Measurements from ENCODE around the gene TFDP1. TPM values are rescaled to one million over a fixed set of nuclear protein-coding genes. Genes with fewer than 3 reads are reported as not detected.

Gene TFDP1
- total RNA-seq, 1 experiment from 2014 or later: 31.4 TPM

- intact Hi-C loops (cut with micrococcal nuclease; ENCODE audit: unreplicated experiment): no loop called here
- no peak for DNase-seq
- CTCF ChIA-PET: no interaction called here
- Mint-ChIP-seq H3K9me3 (ENCODE audit: low read depth, unreplicated experiment) (no peaks in the 10 kb centered on the region), H3K4me3 (ENCODE audit: low read depth, unreplicated experiment) (no peak overlapping the region), H3K36me3 (ENCODE audit: insufficient read depth, unreplicated experiment) (peaks cover 4% of the 10 kb centered on the region), H3K27me3 (ENCODE audit: unreplicated experiment) (no peaks in the 10 kb centered on the region), H3K27ac (ENCODE audit: unreplicated experiment) (no peak overlapping the region), H3K4me1 (ENCODE audit: low read depth, unreplicated experiment) (no peaks in the 10 kb centered on the region)
- TF ChIP-seq, protein P1, sequence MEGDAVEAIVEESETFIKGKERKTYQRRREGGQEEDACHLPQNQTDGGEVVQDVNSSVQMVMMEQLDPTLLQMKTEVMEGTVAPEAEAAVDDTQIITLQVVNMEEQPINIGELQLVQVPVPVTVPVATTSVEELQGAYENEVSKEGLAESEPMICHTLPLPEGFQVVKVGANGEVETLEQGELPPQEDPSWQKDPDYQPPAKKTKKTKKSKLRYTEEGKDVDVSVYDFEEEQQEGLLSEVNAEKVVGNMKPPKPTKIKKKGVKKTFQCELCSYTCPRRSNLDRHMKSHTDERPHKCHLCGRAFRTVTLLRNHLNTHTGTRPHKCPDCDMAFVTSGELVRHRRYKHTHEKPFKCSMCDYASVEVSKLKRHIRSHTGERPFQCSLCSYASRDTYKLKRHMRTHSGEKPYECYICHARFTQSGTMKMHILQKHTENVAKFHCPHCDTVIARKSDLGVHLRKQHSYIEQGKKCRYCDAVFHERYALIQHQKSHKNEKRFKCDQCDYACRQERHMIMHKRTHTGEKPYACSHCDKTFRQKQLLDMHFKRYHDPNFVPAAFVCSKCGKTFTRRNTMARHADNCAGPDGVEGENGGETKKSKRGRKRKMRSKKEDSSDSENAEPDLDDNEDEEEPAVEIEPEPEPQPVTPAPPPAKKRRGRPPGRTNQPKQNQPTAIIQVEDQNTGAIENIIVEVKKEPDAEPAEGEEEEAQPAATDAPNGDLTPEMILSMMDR (IDR thresholded peaks at IDR 0.05; ENCODE audit: unreplicated experiment): no peak
- BruUV-seq (replicated peaks): no TSS peak
These were observed 47.0 kb downstream of the TFDP1 start for GRCh38 chr13:113631341-113632095.

GRCh38 chr13:113632706-113633484, 48.3 kb downstream of the TFDP1 start:
- peaks cover 9% of the 10 kb centered on the region for H3K36me3 Mint-ChIP-seq (ENCODE audit: insufficient read depth, unreplicated experiment)
- H3K4me1 Mint-ChIP-seq (ENCODE audit: low read depth, unreplicated experiment): no peaks in the 10 kb centered on the region
- no TSS peak for BruUV-seq (replicated peaks)
- no peak overlapping the region for H3K27ac Mint-ChIP-seq (ENCODE audit: unreplicated experiment)
- no peak for DNase-seq
- H3K4me3 Mint-ChIP-seq (ENCODE audit: low read depth, unreplicated experiment): no peak overlapping the region
- H3K9me3 Mint-ChIP-seq (ENCODE audit: low read depth, unreplicated experiment): no peaks in the 10 kb centered on the region
- TF ChIP-seq, protein P1 (IDR thresholded peaks at IDR 0.05; ENCODE audit: unreplicated experiment): no peak
- CTCF ChIA-PET: no interaction called here
- intact Hi-C loops (cut with micrococcal nuclease; ENCODE audit: unreplicated experiment): no loop called here
- no peaks in the 10 kb centered on the region for H3K27me3 Mint-ChIP-seq (ENCODE audit: unreplicated experiment)

DNA sequence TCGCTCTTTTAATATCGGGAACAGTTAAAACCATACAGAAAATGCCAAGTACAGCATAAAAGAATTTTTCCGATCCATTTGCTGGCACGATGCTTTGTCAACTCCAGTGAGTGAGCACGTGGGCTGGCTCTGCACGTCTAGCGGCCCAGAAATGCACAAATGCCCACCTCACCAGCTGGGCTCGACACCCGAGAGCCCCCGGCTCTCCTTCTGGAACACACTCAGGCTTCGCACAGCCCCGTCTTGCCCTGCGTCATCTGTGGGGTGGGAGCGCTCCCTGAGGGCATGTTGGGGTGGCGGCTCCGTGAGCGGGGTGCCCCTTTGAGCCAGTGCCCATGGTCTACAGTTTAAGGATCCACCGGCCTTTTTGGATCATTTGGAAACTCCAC, 48.9 kb downstream of the TFDP1 start:
- CTCF ChIA-PET: no interaction called here
- H3K4me3 Mint-ChIP-seq (ENCODE audit: low read depth, unreplicated experiment): no peak overlapping the region
- no TSS peak for BruUV-seq (replicated peaks)
- peaks cover 10% of the 10 kb centered on the region for H3K36me3 Mint-ChIP-seq (ENCODE audit: insufficient read depth, unreplicated experiment)
- H3K27me3 Mint-ChIP-seq (ENCODE audit: unreplicated experiment): no peaks in the 10 kb centered on the region
- no peaks in the 10 kb centered on the region for H3K9me3 Mint-ChIP-seq (ENCODE audit: low read depth, unreplicated experiment)
- TF ChIP-seq, protein P1 (IDR thresholded peaks at IDR 0.05; ENCODE audit: unreplicated experiment): no peak
- H3K4me1 Mint-ChIP-seq (ENCODE audit: low read depth, unreplicated experiment): no peaks in the 10 kb centered on the region
- no peak for DNase-seq
- intact Hi-C loops (cut with micrococcal nuclease; ENCODE audit: unreplicated experiment): no loop called here
- H3K27ac Mint-ChIP-seq (ENCODE audit: unreplicated experiment): no peak overlapping the region

GRCh38 chr13:113634279-113635047, 49.9 kb downstream of the TFDP1 start:
- CTCF ChIA-PET: no interaction called here
- H3K27me3 Mint-ChIP-seq (ENCODE audit: unreplicated experiment): no peaks in the 10 kb centered on the region
- intact Hi-C loops (cut with micrococcal nuclease; ENCODE audit: unreplicated experiment): no loop called here
- no peaks in the 10 kb centered on the region for H3K9me3 Mint-ChIP-seq (ENCODE audit: low read depth, unreplicated experiment)
- TF ChIP-seq, protein P1 (IDR thresholded peaks at IDR 0.05; ENCODE audit: unreplicated experiment): no peak
- BruUV-seq (replicated peaks): no TSS peak
- no peak for DNase-seq
- no peaks in the 10 kb centered on the region for H3K4me1 Mint-ChIP-seq (ENCODE audit: low read depth, unreplicated experiment)
- no peak overlapping the region for H3K27ac Mint-ChIP-seq (ENCODE audit: unreplicated experiment)
- no peak overlapping the region for H3K4me3 Mint-ChIP-seq (ENCODE audit: low read depth, unreplicated experiment)
- H3K36me3 Mint-ChIP-seq (ENCODE audit: insufficient read depth, unreplicated experiment): peaks cover 7% of the 10 kb centered on the region

Measured in Calu3 (cell line).